ENCODE data around the gene CHRNA4.
"Not testable (repeated sequence)": the region's sequence is repeated elsewhere in the genome, so short reads cannot be mapped to it uniquely, and the experiment has no call there.

CHRNA4 gene

DNA sequence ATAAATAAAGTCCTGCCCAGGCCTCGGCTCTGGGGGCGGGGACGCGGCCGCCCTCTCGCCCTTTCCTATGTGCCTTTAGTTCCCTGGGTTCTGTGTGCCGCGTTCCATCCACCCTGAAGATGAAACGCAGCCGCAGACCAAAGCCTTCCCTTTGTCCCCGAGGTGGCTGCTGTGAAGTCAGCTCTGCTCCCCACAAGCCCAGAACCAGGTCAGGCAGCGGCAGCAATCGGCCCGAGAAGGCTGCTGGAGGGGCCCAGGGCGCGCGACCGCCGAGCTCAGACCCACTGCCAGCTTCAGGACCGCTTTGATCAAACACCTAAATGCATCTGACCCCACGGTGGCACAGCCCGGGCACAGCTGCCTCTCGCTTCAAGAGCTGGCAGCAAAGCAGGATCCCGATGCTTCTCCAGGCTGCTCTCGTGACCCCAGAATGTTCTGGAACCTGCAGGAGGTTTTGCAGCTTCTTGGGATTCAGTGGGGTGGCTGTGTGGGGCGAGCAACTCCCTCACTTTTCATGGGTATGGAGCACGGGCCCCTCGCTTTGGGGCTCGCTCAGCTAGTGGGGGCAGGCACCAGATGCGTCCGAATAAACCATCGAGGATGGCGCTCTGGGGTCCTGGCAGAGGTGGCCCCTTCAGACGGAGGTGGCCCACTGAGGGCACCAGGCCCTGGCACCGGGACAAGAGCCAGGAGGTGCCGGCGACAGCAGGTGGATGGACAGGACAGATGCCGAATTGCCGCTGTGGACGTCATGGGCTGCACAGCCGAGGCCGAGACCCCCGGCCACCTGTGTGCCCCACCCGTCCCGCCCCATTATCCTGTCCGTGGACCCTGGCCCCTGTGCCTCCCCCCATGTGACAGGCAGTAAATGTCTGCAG is 13.0 kb downstream of the CHRNA4 start:
- no peak for DNase-seq

DNA sequence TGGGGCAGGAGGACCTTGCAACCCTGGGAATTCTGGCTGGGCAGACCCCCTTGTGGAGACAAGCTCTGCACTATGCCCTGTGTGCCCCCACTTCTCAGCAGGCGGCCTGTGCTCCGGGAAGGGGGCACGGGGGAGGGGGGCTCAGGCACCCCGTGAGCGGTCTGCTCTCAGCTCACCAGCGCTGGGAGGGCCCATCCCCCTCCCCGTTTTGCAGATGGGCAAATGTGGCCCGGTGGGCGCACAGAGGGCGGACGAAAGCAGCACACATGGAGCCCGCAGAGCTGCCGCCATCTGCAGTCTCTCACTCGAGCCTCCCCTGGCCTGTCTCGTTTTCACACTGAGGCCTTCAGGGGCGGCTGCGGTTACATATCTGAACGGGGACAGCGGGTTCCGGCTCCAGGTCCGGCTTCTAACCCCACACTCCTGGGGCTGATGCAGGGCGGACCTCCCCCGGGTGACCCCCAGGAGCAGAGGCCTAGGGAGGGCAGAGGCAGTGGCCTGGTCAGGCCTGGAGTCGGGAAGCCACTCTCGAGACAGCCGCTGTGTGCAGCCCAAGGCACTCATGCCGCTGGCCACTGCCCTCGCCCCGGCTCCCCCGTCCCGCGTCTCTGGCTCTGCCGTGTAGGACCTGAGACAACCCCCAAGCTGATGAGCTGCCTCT is 13.9 kb downstream of the CHRNA4 start:
- no peak for DNase-seq

DNA sequence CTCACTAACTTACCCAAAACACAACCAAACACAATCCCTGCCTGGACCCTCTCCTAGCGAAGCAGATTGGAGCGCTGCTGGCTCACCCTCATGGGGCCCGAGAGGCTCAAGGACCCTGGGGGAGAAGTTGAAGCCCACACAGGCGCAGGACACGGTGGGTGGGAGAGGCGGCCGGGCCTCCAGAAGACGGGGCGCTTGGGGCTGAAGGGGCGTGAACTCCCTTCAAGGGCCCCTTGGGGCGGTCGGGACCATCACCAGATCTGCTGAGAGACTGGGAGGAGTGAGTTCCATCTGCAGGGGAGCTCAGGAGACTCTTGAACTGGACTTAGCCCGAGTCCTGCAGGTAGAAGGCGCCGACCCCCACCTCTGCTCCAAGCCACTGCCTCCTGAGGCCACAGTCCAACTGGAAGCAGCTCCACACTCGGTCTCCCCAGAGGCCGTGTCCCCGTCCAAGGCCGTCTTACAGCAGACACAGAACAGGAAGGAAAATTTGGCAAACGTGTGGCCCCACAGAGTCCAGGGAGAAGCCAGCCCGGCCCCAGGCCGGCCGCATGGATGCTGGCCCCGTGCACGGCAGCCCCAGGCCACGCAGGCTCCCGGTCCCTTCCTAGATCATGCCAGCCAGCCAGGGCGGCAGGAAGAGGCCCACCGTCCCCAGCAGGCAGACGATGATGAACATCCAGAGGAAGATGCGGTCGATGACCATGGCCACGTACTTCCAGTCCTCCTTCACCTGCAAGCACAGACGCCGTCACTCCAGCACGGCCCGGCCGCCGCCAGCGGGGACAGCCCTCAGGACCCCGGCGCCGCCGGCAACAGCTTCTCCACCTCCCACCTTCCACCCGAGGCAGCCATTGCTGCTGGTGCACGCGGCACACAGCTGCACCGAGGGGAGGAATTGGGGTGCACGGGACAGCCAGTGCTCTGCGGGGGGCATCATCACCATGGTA is 14.7 kb downstream of the CHRNA4 start:
- DNase-seq = no peak

DNA sequence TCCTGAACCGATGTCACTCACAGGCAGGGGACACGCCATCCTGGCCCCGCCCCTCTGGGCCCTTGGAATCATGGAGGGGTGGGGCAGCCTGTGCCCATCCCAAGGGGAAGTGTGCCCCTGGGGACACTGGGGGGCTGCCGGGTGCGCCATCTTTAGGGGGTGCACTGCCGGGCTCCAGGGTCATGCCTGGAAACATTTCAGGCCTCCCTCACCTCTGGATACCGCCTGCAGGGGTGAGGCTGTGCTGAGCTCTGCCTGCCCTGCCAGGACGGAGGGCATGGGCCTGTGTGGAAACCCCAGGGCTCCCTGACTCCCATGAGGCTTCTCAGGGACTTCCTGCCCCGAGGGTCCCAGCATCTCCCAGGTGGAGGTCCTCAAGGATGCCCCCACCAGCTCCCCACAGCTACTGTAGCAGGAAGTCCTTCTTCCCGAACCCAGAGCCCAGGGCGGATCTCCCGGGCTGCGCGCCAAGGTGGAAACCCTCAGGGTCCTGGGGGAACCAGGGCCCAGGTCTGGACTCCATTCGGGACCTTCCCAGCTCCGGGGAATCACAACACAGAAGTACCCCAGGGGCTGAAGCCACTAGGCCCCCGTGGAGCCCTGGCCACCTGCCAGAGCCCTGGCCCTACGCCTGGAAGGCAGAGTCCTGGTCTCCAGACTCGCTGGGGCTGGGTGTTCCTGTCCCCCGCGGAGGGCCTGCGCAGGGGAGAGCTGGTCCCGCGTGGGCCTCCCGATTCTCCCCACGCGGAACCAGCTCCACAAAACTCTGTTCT is 15.6 kb downstream of the CHRNA4 start:
- no peak for DNase-seq

DNA sequence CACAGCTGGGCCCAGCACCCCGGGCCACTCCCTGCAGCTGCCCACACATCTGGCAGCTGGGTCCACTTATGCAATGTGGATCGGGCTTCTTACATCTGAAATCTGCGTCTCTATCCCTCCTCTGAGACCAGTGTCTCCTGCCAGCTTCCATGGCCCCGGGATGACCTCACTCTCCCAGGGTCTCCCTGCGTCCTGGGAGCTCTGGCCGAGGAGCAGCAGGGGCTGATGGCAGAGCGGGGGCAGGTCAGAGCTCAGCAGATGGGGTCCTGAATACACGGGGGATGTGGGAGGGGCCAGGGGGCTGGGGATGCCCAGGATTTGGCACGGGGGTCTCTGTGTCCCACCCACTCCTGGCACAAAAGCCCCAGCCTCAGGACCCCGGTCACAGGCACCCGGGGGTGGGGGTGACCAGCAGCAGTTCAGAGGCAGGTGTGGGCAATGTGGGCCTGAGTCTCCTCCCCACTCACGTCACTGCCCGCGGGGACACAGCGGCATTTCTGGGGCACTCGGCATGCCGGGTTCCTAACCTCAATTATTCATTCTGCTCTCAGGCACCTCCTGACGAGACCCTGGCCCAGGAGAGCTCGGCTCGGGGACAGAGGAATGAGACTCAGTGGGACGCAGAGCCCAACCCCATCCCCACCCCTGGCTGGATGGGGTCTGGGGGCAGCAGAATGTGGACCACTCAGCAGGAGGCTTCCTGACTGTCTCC is 16.4 kb downstream of the CHRNA4 start:
- DNase-seq = no peak

DNA sequence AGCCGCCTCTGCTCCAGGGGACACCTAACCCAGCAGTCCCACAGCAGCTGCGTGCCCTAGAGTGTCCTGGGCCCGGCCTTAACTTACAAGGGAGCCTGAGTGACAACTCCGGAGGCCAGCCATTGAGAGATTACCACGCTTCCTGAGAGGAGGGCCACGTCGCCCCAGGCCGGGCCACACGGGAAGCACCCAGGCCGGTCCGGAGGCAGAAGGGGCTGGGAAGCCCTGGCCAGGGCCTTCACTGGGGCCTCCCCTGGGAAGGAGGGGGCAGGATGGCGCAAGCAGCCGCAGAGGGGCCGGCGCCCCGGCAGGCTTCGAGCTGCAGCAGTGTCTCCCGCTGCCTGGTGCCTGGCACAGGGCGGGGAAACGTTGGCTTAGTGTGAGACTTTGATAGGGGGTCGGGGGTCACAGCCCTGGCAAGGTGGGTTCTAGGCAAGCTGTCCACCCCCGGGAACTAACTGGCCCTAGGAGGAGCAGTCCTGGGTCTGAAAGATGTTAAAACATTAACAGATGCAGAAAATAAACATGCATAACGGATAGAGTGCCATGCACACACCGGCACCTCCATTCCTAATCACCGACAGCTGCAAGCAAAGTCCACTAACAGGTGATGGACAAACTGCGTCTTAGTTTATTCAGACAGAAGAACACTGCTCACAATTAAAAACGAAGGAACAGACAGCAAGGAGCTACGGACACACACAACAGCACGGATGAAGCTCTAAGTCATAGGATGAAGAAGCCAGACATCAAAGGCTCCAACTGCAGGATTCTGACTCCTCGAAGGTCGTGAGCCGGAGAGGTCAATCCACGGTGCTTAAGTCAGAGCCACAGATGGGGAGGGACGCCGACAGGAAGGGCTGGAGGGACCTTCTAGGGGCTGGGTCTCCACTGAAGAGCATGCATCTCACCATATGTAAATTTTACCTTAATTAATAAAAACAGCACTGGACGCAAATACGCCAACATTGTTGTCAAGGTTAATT is 17.4 kb downstream of the CHRNA4 start:
- no peak for DNase-seq

DNA sequence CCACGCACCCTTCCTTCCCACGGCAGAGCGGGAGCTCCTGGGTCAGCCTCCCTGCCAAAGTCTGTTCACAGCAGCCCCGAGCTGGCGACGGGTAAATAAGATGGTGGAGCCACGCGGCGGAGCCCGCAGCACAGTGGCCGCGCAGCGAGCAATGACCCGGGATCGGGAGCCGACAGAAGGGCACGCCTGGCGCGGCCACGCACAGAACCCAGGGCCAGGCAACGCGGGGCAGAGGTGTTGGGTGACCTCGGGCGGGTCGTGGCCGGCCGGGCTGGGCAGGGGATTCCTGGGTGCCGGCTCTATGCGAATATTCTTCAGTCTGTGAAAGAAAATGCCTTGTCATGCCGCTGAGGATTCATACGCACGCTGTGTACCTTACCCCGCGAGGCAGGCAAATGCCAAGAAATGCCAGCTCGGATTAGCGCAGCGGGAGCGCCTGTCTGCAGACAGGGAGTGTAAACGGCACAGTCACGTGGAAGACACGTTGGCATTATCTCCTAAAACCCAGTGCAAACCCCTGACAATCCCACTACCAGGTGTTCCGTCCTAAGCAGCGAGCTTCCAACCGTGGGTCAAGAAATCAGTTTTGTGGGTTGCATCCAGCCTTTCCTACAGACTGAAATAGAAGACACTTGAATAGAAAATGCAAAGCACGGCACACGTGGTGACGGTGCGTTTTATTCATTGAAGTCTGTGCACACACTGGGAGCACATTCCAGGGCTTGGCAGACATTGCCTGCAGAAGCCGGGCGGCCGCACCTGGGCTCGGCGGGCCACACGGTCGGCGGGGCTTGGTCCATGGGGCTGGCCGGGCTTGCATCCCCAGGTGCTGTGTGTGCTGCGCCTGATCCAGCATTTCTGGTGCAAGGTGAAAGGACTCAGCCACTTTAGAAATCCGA is 18.3 kb downstream of the CHRNA4 start:
- no peak for DNase-seq

DNA sequence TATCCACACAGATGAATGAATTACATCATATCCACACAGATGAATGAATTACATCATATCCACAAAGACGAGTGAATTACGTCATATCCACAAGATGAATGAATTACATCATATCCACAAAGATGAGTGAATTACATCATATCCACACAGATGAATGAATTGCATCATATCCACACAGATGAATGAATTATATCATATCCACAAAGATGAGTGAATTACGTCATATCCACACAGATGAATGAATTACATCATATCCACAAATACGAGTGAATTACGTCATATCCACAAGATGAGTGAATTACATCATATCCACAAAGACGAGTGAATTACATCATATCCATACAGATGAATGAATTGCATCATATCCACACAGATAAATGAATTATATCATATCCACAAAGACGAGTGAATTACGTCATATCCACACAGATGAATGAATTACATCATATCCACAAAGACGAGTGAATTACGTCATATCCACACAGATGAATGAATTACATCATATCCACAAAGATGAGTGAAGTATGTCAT is 20.9 kb downstream of the CHRNA4 start:
- DNase-seq = not testable (repeated sequence)

DNA sequence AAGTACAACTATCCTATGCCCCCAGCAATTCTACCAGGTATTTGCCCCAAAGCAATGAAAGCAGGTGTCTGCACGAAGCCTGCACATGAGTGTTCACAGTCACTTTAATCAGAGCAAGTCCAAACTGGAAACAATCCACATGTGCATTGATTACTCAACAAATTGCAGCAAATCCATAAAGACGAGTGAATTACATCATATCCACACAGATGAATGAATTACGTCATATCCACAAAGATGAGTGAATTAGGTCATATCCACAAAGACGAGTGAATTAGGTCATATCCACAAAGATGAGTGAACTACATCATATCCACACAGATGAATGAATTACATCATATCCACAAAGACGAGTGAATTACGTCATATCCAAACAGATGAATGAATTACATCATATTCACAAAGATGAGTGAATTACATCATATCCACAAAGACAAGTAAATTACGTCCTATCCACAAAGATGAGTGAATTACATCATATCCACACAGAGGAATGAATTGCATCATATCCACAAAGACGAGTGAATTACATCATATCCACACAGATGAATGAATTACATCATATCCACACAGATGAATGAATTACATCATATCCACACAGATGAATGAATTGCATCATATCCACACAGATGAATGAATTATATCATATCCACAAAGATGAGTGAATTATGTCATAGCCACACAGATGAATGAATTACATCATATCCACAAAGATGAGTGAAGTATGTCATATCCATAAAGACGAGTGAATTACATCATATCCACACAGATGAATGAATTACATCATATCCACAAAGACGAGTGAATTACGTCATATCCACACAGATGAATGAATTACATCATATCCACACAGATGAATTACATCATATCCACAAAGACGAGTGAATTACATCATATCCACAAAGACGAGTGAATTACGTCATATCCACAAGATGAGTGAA is 21.7 kb downstream of the CHRNA4 start:
- not testable (repeated sequence) for DNase-seq

DNA sequence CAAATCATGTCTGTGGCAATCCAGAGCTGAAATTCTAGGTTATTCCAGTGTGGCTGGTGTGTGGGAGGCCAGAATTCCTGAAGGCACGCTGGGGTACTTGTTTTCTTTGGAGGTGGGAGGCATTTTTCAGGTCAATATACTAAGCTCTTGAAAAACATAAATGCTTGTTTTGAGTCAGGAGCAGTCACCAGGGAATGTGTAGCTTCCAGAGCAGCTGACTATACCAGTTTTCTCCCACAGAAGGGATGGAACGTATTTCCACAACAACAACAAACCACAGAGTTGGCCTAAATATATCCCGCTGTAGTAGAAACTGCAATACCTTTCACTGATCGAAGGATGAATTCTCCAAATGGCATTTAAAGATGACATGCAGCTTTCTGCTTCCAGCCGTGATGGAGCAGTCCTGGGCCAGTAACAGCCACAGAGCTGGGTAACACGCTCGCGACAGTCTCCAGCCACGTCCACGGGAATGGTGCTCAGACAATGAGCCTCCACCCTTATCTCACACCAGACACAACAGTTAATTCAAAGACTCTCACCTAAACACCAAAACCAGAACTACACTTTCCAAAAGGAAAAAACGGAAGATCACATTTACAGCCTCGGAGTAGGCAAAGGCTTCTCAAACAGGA is 23.2 kb downstream of the CHRNA4 start:
- no peak for DNase-seq

DNA sequence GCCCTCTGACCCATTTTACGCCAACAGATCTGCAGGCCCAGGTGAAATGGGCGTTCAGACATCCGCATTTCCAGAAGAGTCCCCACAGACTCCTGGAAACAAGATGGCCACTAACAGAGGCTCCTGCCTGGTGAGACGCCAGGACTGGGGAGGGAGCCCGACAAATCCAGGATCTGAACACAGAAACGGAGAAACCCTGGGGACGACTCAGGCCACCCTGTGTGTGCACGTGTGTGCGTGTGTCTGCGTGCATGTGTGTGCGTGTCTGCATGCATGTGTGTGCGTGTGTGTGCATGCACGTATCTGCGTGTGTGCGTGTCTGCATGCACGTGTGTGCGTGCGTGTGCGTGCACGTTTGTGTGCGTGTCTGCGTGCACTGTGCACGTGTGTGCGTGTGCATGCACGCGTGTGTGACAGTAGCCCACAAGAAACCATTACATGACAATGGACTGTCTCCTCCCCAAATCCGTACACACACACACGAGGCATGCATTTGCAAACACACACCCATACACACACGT is 24.9 kb downstream of the CHRNA4 start:
- DNase-seq = no peak

DNA sequence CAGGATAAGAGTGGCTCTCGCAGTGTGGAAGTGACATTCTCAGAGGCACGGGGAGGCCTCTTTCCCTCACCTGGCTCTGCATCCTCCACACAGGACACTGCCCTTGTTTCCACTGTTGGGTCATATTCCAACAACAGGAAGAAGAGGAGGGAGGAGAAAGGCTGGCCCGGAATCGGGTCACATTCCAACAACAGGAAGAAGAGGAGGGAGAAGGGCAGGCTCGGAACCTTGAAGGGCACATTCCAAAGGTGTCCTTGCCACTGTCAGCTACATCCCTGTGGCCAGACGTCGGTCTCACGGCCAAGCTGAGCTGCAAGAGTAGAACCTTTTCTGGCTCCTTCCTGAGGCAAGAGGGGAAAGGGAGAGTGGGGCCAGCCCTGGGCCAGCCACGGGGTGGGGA is 25.4 kb downstream of the CHRNA4 start:
- no peak for DNase-seq

DNA sequence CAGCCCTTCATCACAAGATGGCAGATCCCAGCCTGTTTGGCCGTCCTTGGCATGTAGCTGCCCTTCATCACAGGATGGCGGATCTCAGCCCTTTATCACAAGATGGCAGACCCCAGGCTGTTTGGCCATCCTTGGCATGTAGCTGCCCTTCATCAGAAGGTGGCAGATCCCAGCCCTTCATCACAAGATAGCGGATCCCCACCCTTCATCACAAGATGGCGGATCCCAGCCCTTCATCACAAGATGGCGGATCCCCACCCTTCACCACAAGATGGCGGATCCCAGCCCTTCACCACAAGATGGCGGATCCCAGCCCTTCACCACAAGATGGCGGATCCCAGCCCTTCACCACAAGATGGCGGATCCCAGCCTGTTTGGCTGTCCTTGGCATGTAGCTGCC is 26.1 kb downstream of the CHRNA4 start:
- DNase-seq = not testable (repeated sequence)

DNA sequence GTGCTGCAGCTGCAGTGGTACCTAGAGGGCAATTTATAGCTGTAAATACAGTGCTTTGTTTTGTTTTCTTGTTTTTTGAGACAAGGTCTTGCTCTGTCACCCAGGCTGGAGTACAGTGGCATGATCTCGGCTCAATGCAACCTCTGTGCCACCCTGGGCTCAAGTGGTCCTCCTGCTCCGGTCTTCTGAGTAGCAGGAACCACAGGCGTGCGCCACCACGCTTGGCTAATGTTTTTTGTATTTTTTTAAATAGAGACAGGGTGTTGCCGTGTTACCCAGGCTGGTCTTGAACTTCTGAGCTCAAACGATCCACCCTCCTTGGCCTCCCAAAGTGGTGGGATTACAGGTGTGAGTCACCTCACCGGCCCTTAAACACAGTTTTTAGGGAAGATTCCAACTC is 26.8 kb downstream of the CHRNA4 start:
- no peak for DNase-seq

DNA sequence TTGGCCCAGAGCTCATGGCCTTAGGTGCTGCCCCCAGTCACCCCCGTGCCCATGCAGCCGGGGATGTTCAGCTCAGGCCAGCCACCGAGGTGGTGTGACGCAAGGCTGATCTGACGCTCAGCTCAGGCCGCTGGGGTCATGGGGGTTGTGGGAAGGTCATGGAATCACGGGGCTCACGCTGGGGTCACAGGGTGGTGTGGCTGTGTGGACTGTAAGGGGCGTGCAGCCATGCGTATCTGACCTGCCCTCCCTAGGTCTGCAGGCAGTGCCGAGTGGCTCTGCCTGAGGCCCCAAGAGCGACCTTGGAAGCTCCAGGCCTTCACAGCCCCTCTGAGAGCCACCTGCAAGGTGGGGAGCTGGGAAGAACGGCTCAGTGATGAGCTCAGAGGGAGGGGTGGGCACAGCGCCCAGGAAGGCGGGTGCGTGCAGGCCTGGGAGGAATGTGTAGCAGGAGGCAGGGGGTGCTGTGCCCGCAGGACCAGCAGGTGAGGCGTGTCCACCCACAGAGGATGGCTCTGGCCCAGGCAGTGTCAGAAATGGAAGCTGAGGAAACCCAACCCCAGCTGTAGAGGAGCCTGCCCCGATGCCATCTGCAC is 27.8 kb downstream of the CHRNA4 start:
- no peak for DNase-seq

DNA sequence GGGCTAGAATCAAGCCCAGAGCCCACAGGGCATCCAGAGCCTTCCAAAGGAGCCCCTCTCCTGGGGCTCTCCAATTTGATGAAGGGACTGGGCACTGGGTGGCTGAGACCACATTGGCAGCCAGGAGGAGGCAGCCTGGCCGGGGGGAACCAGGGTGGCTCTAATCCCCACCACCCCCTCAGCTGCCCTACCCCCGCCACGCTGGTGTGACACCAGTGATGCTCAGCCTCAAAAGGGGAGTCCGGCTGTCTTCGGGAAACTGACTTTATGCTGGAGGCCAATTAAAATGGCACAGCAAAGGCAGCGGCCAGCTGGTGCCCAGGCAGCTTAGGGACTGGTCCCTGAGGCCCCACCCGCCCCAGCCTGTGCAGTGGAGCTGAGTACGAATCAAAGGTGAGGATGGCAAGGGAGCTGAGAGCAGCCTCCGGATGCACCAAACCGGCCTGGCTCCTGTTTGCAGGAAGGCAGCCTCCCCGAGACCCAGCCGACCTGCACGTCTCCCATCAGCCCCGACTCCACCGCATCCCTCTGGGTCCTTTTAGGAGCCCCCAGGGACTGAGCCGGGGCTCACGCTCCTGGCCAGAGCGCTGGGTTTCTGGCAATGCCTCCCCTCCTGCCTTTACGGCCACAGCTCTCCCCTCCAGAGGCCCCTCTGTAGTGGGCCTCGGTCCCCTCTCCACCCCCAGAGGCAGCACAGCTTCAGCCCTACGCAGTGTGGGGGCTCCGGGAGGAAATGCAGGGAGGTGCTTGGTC is 28.5 kb downstream of the CHRNA4 start:
- DNase-seq = no peak
